OCI-LY1 (cell line): ENCODE results near the gene DHX9.

Source experiments
- EZH2 ChIP-seq: fragments of 200-600 bp; sonication (generic), shearing (Covaris generic); IDR thresholded peaks from 2 replicates; pipeline ENCODE4 v1.8.0; 2017; ENCODE audit warnings: borderline replicate concordance, mixed run types, mild to moderate bottlenecking, antibody characterized with exemption, low read length, moderate library complexity, mixed read lengths
- TF ChIP-seq, protein P1 (sequence below): fragments of 200-600 bp; sonication (generic), shearing (Covaris generic); IDR thresholded peaks from 2 replicates; pipeline ENCODE4 v1.5.1; 2017; ENCODE audit warnings: mild to moderate bottlenecking, antibody characterized with exemption, low read length, moderate library complexity, mixed read lengths

DNA sequence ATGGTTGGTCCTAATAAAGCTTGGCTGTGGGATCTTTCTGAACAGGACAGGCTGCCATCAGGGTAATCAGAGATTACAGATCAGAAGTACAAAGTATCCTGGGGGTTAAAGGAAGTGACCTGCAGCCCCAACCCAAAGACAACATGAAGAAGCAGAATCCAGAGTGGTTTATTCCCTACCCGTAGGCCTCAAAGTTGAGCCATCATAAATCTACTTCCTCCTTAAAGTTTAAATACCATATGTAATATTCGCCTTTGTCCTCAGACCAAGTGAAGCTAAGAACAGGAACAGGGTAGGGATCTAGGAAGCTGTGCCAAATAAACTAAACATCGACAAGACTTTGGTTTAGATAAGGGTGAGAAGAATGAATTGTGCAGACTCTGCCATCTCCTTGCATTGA lies 15.9 kb upstream of the DHX9 start:
- TF ChIP-seq, protein P1, sequence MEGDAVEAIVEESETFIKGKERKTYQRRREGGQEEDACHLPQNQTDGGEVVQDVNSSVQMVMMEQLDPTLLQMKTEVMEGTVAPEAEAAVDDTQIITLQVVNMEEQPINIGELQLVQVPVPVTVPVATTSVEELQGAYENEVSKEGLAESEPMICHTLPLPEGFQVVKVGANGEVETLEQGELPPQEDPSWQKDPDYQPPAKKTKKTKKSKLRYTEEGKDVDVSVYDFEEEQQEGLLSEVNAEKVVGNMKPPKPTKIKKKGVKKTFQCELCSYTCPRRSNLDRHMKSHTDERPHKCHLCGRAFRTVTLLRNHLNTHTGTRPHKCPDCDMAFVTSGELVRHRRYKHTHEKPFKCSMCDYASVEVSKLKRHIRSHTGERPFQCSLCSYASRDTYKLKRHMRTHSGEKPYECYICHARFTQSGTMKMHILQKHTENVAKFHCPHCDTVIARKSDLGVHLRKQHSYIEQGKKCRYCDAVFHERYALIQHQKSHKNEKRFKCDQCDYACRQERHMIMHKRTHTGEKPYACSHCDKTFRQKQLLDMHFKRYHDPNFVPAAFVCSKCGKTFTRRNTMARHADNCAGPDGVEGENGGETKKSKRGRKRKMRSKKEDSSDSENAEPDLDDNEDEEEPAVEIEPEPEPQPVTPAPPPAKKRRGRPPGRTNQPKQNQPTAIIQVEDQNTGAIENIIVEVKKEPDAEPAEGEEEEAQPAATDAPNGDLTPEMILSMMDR: no peak
- no peak for TF ChIP-seq EZH2
